GM23338 (cell line): Measurements from ENCODE around the gene TMEM94. TPM values are rescaled to one million over a fixed set of nuclear protein-coding genes. Genes with fewer than 3 reads are reported as not detected.

Source experiments
- CREB1 ChIP-seq: fragments of 250-450 bp; sonication (Bioruptor Pico); IDR thresholded peaks from 2 replicates; pipeline ENCODE4 v1.5.0; 2020; ENCODE audit warnings: low read depth, mild to moderate bottlenecking, moderate library complexity
- CTCF ChIP-seq, 2 experiments: fragments of 200-600 bp in 1 of 2; sonication (generic) in 1 of 2; conservative IDR thresholded peaks; 2 replicates each; pipeline versions ENCODE4 v1.5.1 to v1.6.1; 2016 to 2017; ENCODE audit warnings: antibody characterized with exemption in 2 of 2, low read depth in 2 of 2, mild to moderate bottlenecking in 2 of 2, moderate library complexity in 1 of 2
- EZH2 ChIP-seq: fragments of 200-600 bp; sonication (generic); IDR thresholded peaks from one replicate; pipeline ENCODE4 v1.8.0; 2017; ENCODE audit warnings: antibody characterized with exemption, mild to moderate bottlenecking, low read depth; ENCODE audit not compliant: unreplicated experiment
- EZH2phosphoT487 ChIP-seq: fragments of 200-600 bp; sonication (generic); IDR thresholded peaks from one replicate; pipeline ENCODE4 v1.8.1; 2018; ENCODE audit warnings: antibody characterized with exemption; ENCODE audit not compliant: unreplicated experiment
- NANOG ChIP-seq: IDR thresholded peaks from 2 replicates; pipeline ENCODE4 v1.6.1; 2016; ENCODE audit warnings: antibody characterized with exemption, borderline replicate concordance
- POLR2AphosphoS5 ChIP-seq: IDR thresholded peaks from 2 replicates; pipeline ENCODE4 v1.6.1; 2016; ENCODE audit warnings: antibody characterized with exemption, low read depth
- REST ChIP-seq: IDR thresholded peaks from one replicate; pipeline ENCODE4 v1.6.1; 2018; ENCODE audit warnings: antibody characterized with exemption; ENCODE audit not compliant: unreplicated experiment
- STAT1 ChIP-seq: IDR thresholded peaks from one replicate; pipeline ENCODE4 v1.6.1; 2016; ENCODE audit warnings: antibody characterized with exemption; ENCODE audit not compliant: unreplicated experiment
- ZNF331 ChIP-seq: fragments of 250-450 bp; sonication (Bioruptor Pico); IDR thresholded peaks from 2 replicates; pipeline ENCODE4 v1.5.0; 2020; ENCODE audit warnings: low read depth, mild to moderate bottlenecking, moderate library complexity
- ZNF462 ChIP-seq: fragments of 250-450 bp; sonication (Bioruptor Pico); IDR thresholded peaks from 2 replicates; pipeline ENCODE4 v1.5.0; 2020; ENCODE audit warnings: mild to moderate bottlenecking, moderate library complexity
- polyA plus RNA-seq: library from polyadenylated mRNA; unstranded; fragments of >200 nt; fragmentation: Nextera tagmentation; extraction: Ambion mirVana; gene quantifications from 2 replicates; pipeline ENCODE4 v1.2.1, GENCODE V29; 2016
- total RNA-seq: library from RNA; depleted of rRNA; stranded (reverse); fragments of >200 nt; shearing (Covaris generic); gene quantifications from 2 replicates; pipeline ENCODE4 v1.2.3, GENCODE V29; 2014

The TMEM94 gene
- total and polyA plus RNA-seq, 2 experiments from 2014 or later, result 24.0 to 66.0 TPM

GRCh38 chr17:75439287-75439686, 17.1 kb upstream of the TMEM94 start (continued):
- TF ChIP-seq ZNF462 (CRISPR knock-in tag), result no peak
- no peak for TF ChIP-seq STAT1
- no peak for TF ChIP-seq EZH2phosphoT487
- no peak for TF ChIP-seq EZH2
- no peak for TF ChIP-seq ZNF331 (CRISPR knock-in tag)
- no peak for TF ChIP-seq CREB1 (CRISPR knock-in tag)
- no peak for TF ChIP-seq CTCF (conservative IDR thresholded peaks at IDR 0.05; ENCODE audit: low read depth in 2 of 2)
- no peak for TF ChIP-seq REST
- TF ChIP-seq POLR2AphosphoS5, result no peak
- no peak for TF ChIP-seq NANOG
